HepG2 (cell line): Measurements from ENCODE around the gene FER1L5. TPM values are rescaled to one million over a fixed set of nuclear protein-coding genes. Genes with fewer than 3 reads are reported as not detected.

Experiments
- ATAC-seq: fragments of 200-7000 bp; cut with Tn5 transposase; 3 replicates; pipeline ENCODE4 v1.9.1; 2020; ENCODE audit warnings: mild to moderate bottlenecking, moderate library complexity
- BruUV-seq: library from RNA; stranded (reverse); fragments of 400-500 nt; replicated peaks from 2 replicates; lab custom pipeline; 2021; lab: Mats Ljungman, UMichigan
- CTCF ChIA-PET: fragments of 300-600 bp; formaldehyde crosslinking; extraction: SDS; loops from one replicate; lab custom pipeline; 2021; ENCODE audit warnings: low total read pairs, inconsistent platforms, low intra/inter-chr PET ratio; lab: Yijun Ruan, JAX
- POLR2A ChIA-PET: fragments of 350-600 bp; sonication (Branson Sonifier 250); formaldehyde crosslinking; loops from one replicate; lab custom pipeline; 2020; ENCODE audit warnings: antibody characterized with exemption, inconsistent platforms; lab: Yijun Ruan, JAX
- DNase-seq: peaks from one replicate; pipeline ENCODE4 v3.0.0-alpha.2; 2015; ENCODE audit warnings: low spot score
- FAIRE-seq: peaks from 3 replicates; lab custom pipeline; 2011; peaks lifted over from hg19 to GRCh38; lab: Jason Lieb, UNC
- H2AFZ ChIP-seq: one replicate; pipeline ENCODE4 v1.6.1; 2011; ENCODE audit warnings: low read length, inconsistent platforms
- H3K27ac ChIP-seq: fragments of 300-600 bp; 3 replicates; pipeline ENCODE4 v1.8.0; 2011; ENCODE audit warnings: mixed run types, mild to moderate bottlenecking, mixed read lengths, low read length, inconsistent platforms; ENCODE audit not compliant: insufficient read depth; ENCODE audit errors: extremely low read length
- H3K27me3 ChIP-seq, 2 experiments: fragments of 200-600 bp in 1 of 2; 2 replicates in 1 of 2; 3 replicates in 1 of 2; pipeline versions ENCODE4 v1.6.0 to v1.8.0; 2011; ENCODE audit warnings: low read length in 2 of 2, mild to moderate bottlenecking in 2 of 2, moderate library complexity in 2 of 2, inconsistent platforms in 1 of 2; ENCODE audit not compliant: insufficient read depth in 2 of 2, control insufficient read depth in 1 of 2
- H3K36me3 ChIP-seq, 2 experiments: fragments of 200-600 bp in 1 of 2; replicated peaks in 1 of 2; 2 replicates in 1 of 2; 3 replicates in 1 of 2; pipeline versions ENCODE4 v1.5.1 to v1.8.0; 2011; ENCODE audit warnings: low read length in 2 of 2, inconsistent platforms in 1 of 2; ENCODE audit not compliant: insufficient read depth in 2 of 2, control insufficient read depth in 1 of 2
- H3K4me1 ChIP-seq: 2 replicates; pipeline ENCODE4 v1.5.1; 2012; ENCODE audit warnings: low read length, inconsistent platforms; ENCODE audit not compliant: insufficient read depth
- H3K4me2 ChIP-seq: 2 replicates; pipeline ENCODE4 v1.6.0; 2011; ENCODE audit warnings: low read depth, low read length, inconsistent platforms
- H3K4me3 ChIP-seq, 3 experiments: fragments of 200-600 bp in 1 of 3; sonication (generic), shearing (Covaris generic) in 1 of 3; replicated peaks in 1 of 3; 2 replicates each; pipeline ENCODE4 v1.5.1; 2011 to 2016; ENCODE audit warnings: low read length in 3 of 3, inconsistent platforms in 2 of 3, low read depth in 2 of 3, mild to moderate bottlenecking in 2 of 3, control low read depth in 1 of 3, mixed read lengths in 1 of 3; ENCODE audit not compliant: insufficient read depth in 1 of 3
- H3K79me2 ChIP-seq: one replicate; pipeline ENCODE4 v1.6.1; 2011; ENCODE audit warnings: low read length, inconsistent platforms; ENCODE audit not compliant: insufficient read depth
- H3K9ac ChIP-seq: 2 replicates; pipeline ENCODE4 v1.6.0; 2011; ENCODE audit warnings: mild to moderate bottlenecking, low read depth, low read length, inconsistent platforms; ENCODE audit not compliant: insufficient read depth
- H3K9me3 ChIP-seq: 2 replicates; pipeline ENCODE4 v1.5.1; 2012; ENCODE audit warnings: mild to moderate bottlenecking, low read length
- H4K20me1 ChIP-seq: 2 replicates; pipeline ENCODE4 v1.6.0; 2011; ENCODE audit warnings: inconsistent platforms, mild to moderate bottlenecking, low read length, moderate library complexity; ENCODE audit not compliant: insufficient read depth
- EEA1 ChIP-seq: sonication (generic); formaldehyde crosslinking; IDR thresholded peaks from 2 replicates; pipeline ENCODE4 v1.5.1; 2020; ENCODE audit warnings: mild to moderate bottlenecking, missing genetic modification reagents, borderline replicate concordance
- POLR2A ChIP-seq, 2 experiments: IDR thresholded peaks; 2 replicates each; pipeline ENCODE4 v1.6.1; 2011; ENCODE audit warnings: low read depth in 2 of 2, low read length in 2 of 2, mild to moderate bottlenecking in 1 of 2, moderate library complexity in 1 of 2; ENCODE audit not compliant: insufficient read depth in 1 of 2
- POLR2G ChIP-seq: fragments of 200-400 bp; formaldehyde crosslinking; IDR thresholded peaks from 2 replicates; pipeline ENCODE4 v1.6.1; 2018; ENCODE audit warnings: mild to moderate bottlenecking, low read depth, low read length, moderate library complexity
- RFX1 ChIP-seq: fragments of 450-650 bp; IDR thresholded peaks from 2 replicates; pipeline ENCODE4 v1.6.1; 2017
- ZBTB3 ChIP-seq: sonication (generic); formaldehyde crosslinking; IDR thresholded peaks from 2 replicates; pipeline ENCODE4 v1.4.0; 2020; ENCODE audit warnings: low read depth, mild to moderate bottlenecking, moderate library complexity, missing genetic modification reagents, borderline replicate concordance
- ZFX ChIP-seq: sonication (generic); formaldehyde crosslinking; IDR thresholded peaks from 2 replicates; pipeline ENCODE4 v1.4.0; 2020; ENCODE audit warnings: mild to moderate bottlenecking, low read depth, missing genetic modification reagents, moderate library complexity
- WGBS: methylation state at CpG from one replicate; pipeline ENCODE4 v1.1.6; 2017; ENCODE audit warnings: low lambda C conversion rate; 5-methylcytosine and 5-hydroxymethylcytosine counted together
- in situ Hi-C: cut with HindIII; loops from 2 replicates; pipeline ENCODE4 v1.10.0; 2017; ENCODE audit warnings: low pct_unique_long_range_greater_than_20kb; ENCODE audit not compliant: extremely low pct_ligation_motif_present
- intact Hi-C: fragments of 100-400 bp; cut with micrococcal nuclease; formaldehyde crosslinking; loops from one replicate; pipeline ENCODE4 v1.10.0; 2022; ENCODE audit not compliant: unreplicated experiment
- polyA plus RNA-seq, 8 experiments: library from polyadenylated mRNA; depleted of rRNA in 3 of 8; stranded (reverse) in 7 of 8; unstranded in 1 of 8; fragments of >200 nt; fragmentation: Illumina TruSeq in 4 of 8; extraction: Trizol in 4 of 8; gene quantifications; 2 replicates each; pipeline versions ENCODE4 v1.2.1 to v1.2.3, GENCODE V29; 2011 to 2016; ENCODE audit warnings: low read depth in 4 of 8, missing spikeins in 1 of 8, mixed read lengths in 1 of 8; ENCODE audit not compliant: insufficient read depth in 1 of 8
- total RNA-seq, 5 experiments: library from RNA; depleted of rRNA; stranded (reverse); fragments of >200 nt; fragmentation: Illumina TruSeq; extraction: Trizol; gene quantifications; 2 replicates each; pipeline ENCODE4 v1.2.3, GENCODE V29; 2016; ENCODE audit warnings: low read depth in 1 of 5
- TF ChIP-seq, protein P1 (sequence below): sonication (generic); formaldehyde crosslinking; IDR thresholded peaks from 2 replicates; pipeline ENCODE4 v1.4.0; 2020; ENCODE audit warnings: missing genetic modification reagents

FER1L5 gene
- total and polyA plus RNA-seq, 2 of the 13 experiments (the other 11 are each of a cell fraction or from before 2014, with no cell fraction given), result 0.02 to 0.08 TPM

DNA sequence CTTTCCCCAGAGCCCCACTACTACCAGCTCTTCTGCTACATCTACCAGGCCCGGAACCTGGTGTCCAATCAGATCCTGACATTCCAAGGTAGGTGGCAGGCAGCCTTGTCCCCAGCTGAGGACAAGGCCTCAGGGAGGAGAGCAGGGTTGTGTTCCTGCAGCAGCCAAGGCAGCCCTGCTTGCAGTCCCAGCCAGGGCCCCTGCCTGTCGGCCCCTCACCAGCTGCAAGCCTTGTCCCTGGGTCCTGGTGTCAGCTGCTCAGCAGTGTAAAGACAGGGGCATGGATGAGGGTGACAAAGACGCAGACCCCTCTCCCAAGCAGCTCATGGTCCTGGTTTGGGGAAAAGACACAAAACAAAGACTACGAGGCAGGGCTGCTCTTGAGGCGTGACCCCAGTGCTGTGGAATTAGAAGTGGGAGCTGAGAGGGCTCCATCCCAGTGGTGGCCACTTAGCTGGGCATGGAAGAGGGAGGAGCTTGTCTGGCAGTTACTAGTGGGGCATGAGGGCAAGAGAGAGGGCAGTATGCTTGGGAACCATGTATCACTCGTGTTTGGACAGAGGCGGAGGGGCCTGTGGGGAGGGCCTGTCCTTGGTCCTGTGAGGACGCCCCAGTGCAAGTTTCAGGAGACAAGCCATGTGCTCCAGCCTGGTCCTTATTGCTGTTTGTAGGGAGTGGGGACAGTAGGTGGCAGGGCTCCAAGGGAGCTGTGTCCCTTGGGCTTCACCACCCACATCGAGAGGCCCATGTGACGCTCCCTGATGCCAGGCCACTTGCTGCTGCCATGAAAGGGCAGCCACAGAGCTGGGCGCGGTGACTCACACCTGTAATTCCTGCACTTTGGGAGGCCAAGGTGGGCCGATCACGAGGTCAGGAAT, 49.8 kb downstream of the FER1L5 start:
- H3K36me3 ChIP-seq, result no peaks in the 10 kb centered on the region
- H3K27ac ChIP-seq, result no peak overlapping the region
- WGBS, result 58% methylated on average over 13 of the region's 14 CpGs
- no peaks in the 10 kb centered on the region for H3K9me3 ChIP-seq
- FAIRE-seq (no peak), DNase-seq (no peak), ATAC-seq (0 out of 3 replicates have a peak, but pooled peaks have one; percentile 1)
- no peaks in the 10 kb centered on the region for H4K20me1 ChIP-seq
- H3K4me3 ChIP-seq, result no peak overlapping the region
- H2AFZ ChIP-seq, result no peak overlapping the region
- no TSS peak for BruUV-seq
- H3K27me3 ChIP-seq, result peaks cover 8 to 27% of the 10 kb centered on the region in 2 experiments; a peak in 3 of 5 replicates
- intact Hi-C loops, result no loop called here
- H3K4me2 ChIP-seq, result no peak overlapping the region
- ChIA-PET CTCF (no interaction called here), POLR2A (interaction anchor here (0.9 to 1.6 kb wide), 3 partner anchors 9 to 55 kb away, joined by 3 to 5 read pairs (median 3); partner anchors contain the start of gene KANSL3)
- TF ChIP-seq POLR2A (IDR thresholded peaks at IDR 0.05; ENCODE audit: insufficient read depth in 1 of 2, low read depth in 2 of 2, low read length in 2 of 2) (no peak), ZFX (CRISPR knock-in tag) (peak; percentile 13; the same call in 1 of the 2 replicates)
- in situ Hi-C loops, result no loop called here
- no peaks in the 10 kb centered on the region for H3K79me2 ChIP-seq
- H3K4me1 ChIP-seq, result peaks cover 18% of the 10 kb centered on the region
- H3K9ac ChIP-seq, result no peak overlapping the region

DNA sequence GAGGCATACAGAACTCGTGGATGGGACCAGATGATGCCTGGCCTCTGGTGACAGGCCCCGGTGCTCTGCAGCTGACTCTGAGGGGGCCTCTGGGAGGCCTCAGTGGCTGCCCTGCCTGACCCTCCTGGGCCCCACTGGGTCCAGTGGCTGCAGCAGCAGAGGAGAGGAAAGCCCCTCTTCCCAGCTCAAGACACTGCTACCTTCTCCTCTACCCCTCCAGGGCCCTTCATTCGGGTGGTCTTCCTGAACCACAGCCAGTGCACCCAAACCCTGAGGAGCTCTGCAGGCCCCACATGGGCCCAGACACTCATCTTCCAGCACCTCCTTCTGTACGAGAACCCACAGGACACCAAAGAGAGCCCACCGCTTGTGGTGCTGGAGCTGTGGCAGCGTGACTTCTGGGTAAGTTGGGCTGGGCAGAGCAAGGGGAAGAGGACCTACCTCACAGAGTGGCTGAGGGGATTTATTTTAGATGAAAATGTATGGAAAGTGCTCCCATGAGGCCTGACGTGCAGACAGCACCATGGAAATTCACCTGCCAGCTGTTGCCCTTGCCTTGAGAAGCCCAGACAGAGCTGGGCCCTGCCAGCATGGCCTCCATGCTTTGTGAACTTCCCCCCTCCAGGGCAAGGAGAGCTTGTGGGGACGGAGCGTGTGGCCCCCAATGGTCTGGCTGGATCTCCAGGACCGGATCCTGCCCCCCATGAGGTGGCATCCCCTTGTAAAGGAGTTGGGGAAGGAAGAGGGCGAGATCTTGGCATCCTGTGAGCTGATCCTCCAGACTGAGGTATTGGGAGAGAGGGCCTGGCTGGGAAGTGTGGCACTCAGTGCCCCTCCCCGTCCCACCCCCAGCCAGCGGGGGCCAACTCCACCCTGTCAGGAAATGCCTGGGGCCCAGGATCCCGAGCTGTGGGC, 51.0 kb downstream of the FER1L5 start:
- H2AFZ ChIP-seq, result no peak overlapping the region
- H3K27ac ChIP-seq, result no peak overlapping the region
- no peaks in the 10 kb centered on the region for H3K36me3 ChIP-seq
- TF ChIP-seq RFX1 (no peak), POLR2G (no peak), EEA1 (no peak), ZBTB3 (CRISPR knock-in tag) (no peak)
- TF ChIP-seq, protein P1, sequence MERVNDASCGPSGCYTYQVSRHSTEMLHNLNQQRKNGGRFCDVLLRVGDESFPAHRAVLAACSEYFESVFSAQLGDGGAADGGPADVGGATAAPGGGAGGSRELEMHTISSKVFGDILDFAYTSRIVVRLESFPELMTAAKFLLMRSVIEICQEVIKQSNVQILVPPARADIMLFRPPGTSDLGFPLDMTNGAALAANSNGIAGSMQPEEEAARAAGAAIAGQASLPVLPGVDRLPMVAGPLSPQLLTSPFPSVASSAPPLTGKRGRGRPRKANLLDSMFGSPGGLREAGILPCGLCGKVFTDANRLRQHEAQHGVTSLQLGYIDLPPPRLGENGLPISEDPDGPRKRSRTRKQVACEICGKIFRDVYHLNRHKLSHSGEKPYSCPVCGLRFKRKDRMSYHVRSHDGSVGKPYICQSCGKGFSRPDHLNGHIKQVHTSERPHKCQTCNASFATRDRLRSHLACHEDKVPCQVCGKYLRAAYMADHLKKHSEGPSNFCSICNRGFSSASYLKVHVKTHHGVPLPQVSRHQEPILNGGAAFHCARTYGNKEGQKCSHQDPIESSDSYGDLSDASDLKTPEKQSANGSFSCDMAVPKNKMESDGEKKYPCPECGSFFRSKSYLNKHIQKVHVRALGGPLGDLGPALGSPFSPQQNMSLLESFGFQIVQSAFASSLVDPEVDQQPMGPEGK (CRISPR knock-in tag), result peak; percentile 62
- FAIRE-seq (no peak), DNase-seq (no peak), ATAC-seq (no peak)
- H3K9me3 ChIP-seq, result no peaks in the 10 kb centered on the region
- no TSS peak for BruUV-seq
- peaks cover 3 to 21% of the 10 kb centered on the region in 2 experiments; a peak in 3 of 5 replicates for H3K27me3 ChIP-seq
- in situ Hi-C loops (no loop called here), intact Hi-C loops (no loop called here)
- no peaks in the 10 kb centered on the region for H3K79me2 ChIP-seq
- WGBS, result 38% methylated on average over 14 of the region's 14 CpGs
- H3K4me1 ChIP-seq, result peaks cover 9% of the 10 kb centered on the region; the same call in 1 of the 2 replicates
- ChIA-PET CTCF (no interaction called here), POLR2A (no interaction called here)
- H3K4me3 ChIP-seq, result no peak overlapping the region
- no peak overlapping the region for H3K4me2 ChIP-seq
- H3K9ac ChIP-seq, result no peak overlapping the region
- no peaks in the 10 kb centered on the region for H4K20me1 ChIP-seq
